ENCODE results near the gene TP53I13.

DNA sequence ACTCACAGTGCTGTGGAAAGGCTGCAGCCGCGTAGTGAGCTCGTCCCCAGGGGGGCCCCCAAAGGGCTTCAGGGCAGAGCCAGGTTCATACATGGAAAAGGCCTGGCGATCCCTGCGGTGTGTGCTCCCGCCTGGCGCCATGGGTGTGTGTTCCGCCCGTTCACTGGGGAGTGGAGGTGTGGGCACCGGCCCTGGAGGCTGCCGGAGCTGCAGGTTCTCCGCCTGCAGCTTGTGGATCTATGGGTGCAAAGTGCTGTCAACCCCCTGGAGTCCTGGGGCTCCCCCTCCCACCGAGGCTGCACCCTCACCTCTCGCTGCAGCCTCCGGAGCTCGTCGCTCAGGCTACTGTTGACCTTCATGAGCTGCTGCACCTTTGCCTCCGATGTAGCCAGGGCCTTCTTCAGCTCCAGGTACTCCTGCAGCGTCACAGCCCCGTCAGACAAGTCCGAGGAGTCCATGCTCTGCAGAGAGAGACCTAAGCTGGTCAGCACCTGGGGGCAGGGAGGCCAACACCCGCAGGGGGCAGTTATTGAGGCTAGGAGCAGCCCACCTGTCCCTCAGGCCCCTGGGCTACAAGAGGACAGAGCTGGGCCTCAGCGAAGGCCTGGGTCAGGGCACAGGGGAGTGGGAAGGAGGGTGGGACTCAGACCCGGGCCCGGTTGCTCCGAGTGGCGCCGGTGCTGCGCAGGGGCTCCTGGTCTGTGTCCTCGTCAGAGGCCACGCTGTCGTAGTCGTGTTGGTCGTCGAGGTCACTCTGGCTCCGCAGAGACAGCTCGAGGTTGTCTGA lies 7.9 kb downstream of the TP53I13 start:
- TF ChIP-seq CTCF (IDR thresholded peaks at IDR 0.05; ENCODE audit: insufficient read depth, low read depth, low read length), result no peak
- no peak for TF ChIP-seq EZH2 (IDR thresholded peaks at IDR 0.05; ENCODE audit: insufficient read depth, low read length)

Measured in astrocyte (in vitro differentiated cells and primary cell).